ENCODE measurements around the gene SBF2. TPM values are rescaled to one million over a fixed set of nuclear protein-coding genes. Genes with fewer than 3 reads are reported as not detected.
"Not testable (repeated sequence)": the region's sequence is repeated elsewhere in the genome, so short reads cannot be mapped to it uniquely, and the experiment has no call there.

SBF2 gene
- total and polyA plus RNA-seq, 2 of the 13 experiments (the other 11 are each of a cell fraction or from before 2014, with no cell fraction given), result 24.0 to 45.8 TPM

DNA sequence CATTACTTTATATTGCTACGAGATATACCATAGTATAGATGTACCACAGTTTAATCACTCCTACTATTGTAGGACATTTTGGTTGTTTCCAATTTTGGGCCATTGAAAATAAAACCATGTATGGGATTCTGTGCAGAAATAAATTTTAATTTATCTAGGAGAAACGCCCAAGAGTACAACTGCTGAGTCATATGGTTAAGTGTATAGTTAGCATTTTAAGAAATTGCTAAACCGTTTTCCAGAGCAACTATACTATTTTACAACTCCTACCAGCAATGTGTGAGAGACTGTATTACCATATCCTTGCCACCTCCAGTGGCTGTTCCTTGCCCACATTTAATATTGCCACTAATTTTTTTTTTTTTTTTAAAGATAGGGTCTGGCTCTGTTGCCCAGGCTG is 163.1 kb downstream of the SBF2 start:
- Histone ChIP-seq H3K79me2 (ENCODE audit: insufficient read depth, low read length) (no peaks in the 10 kb centered on the region), H4K20me1 (ENCODE audit: insufficient read depth, low read length) (no peaks in the 10 kb centered on the region), H3K27me3 (ENCODE audit: control insufficient read depth in 1 of 2, insufficient read depth in 2 of 2, low read length in 2 of 2) (no peaks in the 10 kb centered on the region), H3K4me3 (replicated peaks in 1 of 3; ENCODE audit: insufficient read depth in 1 of 3, low read depth in 2 of 3, low read length in 3 of 3) (no peak overlapping the region), H3K9me3 (ENCODE audit: low read length) (peaks cover 7% of the 10 kb centered on the region; the same call in 1 of the 2 replicates), H3K27ac (ENCODE audit: extremely low read length, insufficient read depth, low read length) (no peak overlapping the region), H3K4me1 (ENCODE audit: insufficient read depth, low read length) (0 out of 2 replicates have a peak, but pooled peaks cover 13% of the 10 kb centered on the region), H3K9ac (ENCODE audit: insufficient read depth, low read depth, low read length) (no peak overlapping the region), H2AFZ (ENCODE audit: low read length) (no peak overlapping the region), H3K4me2 (ENCODE audit: low read depth, low read length) (no peak overlapping the region), H3K36me3 (replicated peaks in 1 of 2; ENCODE audit: control insufficient read depth in 1 of 2, insufficient read depth in 2 of 2, low read length in 2 of 2) (no peaks in the 10 kb centered on the region)
- FAIRE-seq (no peak), ATAC-seq (no peak), DNase-seq (ENCODE audit: low spot score) (no peak)
- BruUV-seq (replicated peaks), result no TSS peak
- in situ Hi-C loops (cut with HindIII; ENCODE audit: extremely low pct_ligation_motif_present, low pct_unique_long_range_greater_than_20kb), result no loop called here
- ChIA-PET POLR2A (no interaction called here), CTCF (ENCODE audit: low intra/inter-chr PET ratio, low total read pairs) (no interaction called here)
- intact Hi-C loops (cut with micrococcal nuclease; ENCODE audit: unreplicated experiment), result no loop called here
- 92% methylated on average over 3 of the region's 3 CpGs for whole genome bisulfite sequencing (ENCODE audit: low lambda C conversion rate)
- TF ChIP-seq, protein P1, sequence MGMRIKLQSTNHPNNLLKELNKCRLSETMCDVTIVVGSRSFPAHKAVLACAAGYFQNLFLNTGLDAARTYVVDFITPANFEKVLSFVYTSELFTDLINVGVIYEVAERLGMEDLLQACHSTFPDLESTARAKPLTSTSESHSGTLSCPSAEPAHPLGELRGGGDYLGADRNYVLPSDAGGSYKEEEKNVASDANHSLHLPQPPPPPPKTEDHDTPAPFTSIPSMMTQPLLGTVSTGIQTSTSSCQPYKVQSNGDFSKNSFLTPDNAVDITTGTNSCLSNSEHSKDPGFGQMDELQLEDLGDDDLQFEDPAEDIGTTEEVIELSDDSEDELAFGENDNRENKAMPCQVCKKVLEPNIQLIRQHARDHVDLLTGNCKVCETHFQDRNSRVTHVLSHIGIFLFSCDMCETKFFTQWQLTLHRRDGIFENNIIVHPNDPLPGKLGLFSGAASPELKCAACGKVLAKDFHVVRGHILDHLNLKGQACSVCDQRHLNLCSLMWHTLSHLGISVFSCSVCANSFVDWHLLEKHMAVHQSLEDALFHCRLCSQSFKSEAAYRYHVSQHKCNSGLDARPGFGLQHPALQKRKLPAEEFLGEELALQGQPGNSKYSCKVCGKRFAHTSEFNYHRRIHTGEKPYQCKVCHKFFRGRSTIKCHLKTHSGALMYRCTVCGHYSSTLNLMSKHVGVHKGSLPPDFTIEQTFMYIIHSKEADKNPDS (CRISPR knock-in tag; IDR thresholded peaks at IDR 0.05), result no peak
- TF ChIP-seq PITX1 (CRISPR knock-in tag; IDR thresholded peaks at IDR 0.05) (no peak), ZNF367 (CRISPR knock-in tag; IDR thresholded peaks at IDR 0.05; ENCODE audit: borderline replicate concordance) (no peak)

DNA sequence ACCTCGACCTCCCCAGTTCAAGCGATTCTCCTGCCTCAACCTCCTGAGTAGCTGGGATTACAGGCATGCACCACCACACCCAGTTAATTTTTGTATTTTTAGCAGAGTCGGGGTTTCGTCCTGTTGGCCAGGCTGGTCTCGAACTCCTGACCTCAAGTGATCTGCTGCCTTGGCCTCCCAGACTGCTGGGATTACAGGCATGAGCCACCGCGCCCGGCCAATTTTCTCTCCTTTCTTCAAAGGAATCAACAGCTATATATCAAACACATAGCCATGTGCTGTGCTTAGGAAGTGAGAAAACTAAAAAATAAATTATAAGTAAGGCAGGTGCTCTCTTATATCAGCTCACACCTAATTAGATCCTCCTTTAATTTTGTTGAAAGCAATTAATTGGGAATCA is 164.8 kb downstream of the SBF2 start:
- POLR2A ChIA-PET; BruUV-seq (replicated peaks): not testable (repeated sequence)
- WGBS (ENCODE audit: low lambda C conversion rate), result 97% methylated on average over 8 of the region's 8 CpGs

More for the DNA sequence above, 164.8 kb downstream of the SBF2 start:
- DNase-seq (ENCODE audit: low spot score); CTCF ChIA-PET (ENCODE audit: low intra/inter-chr PET ratio, low total read pairs); FAIRE-seq; H3K79me2 ChIP-seq (ENCODE audit: insufficient read depth, low read length); H4K20me1 ChIP-seq (ENCODE audit: insufficient read depth, low read length); H3K9me3 ChIP-seq (ENCODE audit: low read length); intact Hi-C loops (cut with micrococcal nuclease; ENCODE audit: unreplicated experiment); ATAC-seq; H3K4me3 ChIP-seq (replicated peaks in 1 of 3; ENCODE audit: insufficient read depth in 1 of 3, low read depth in 2 of 3, low read length in 3 of 3); H3K27ac ChIP-seq (ENCODE audit: extremely low read length, insufficient read depth, low read length); in situ Hi-C loops (cut with HindIII; ENCODE audit: extremely low pct_ligation_motif_present, low pct_unique_long_range_greater_than_20kb); H3K4me1 ChIP-seq (ENCODE audit: insufficient read depth, low read length); H3K27me3 ChIP-seq (ENCODE audit: control insufficient read depth in 1 of 2, insufficient read depth in 2 of 2, low read length in 2 of 2); H3K36me3 ChIP-seq (replicated peaks in 1 of 2; ENCODE audit: control insufficient read depth in 1 of 2, insufficient read depth in 2 of 2, low read length in 2 of 2); H2AFZ ChIP-seq (ENCODE audit: low read length); H3K9ac ChIP-seq (ENCODE audit: insufficient read depth, low read depth, low read length); H3K4me2 ChIP-seq (ENCODE audit: low read depth, low read length): not testable (repeated sequence)
